Neutrophil (primary cell): ENCODE measurements around the gene ZNF335.

Experiments used
- H3K27ac ChIP-seq: fragments of 200-600 bp; sonication (generic); 2 replicates; pipeline ENCODE4 v1.5.1; 2016; ENCODE audit warnings: mild to moderate bottlenecking, moderate library complexity
- H3K27me3 ChIP-seq: fragments of 200-600 bp; sonication (generic); 2 replicates; pipeline ENCODE4 v1.6.0; 2016; ENCODE audit warnings: mild to moderate bottlenecking
- H3K36me3 ChIP-seq: fragments of 200-600 bp; sonication (generic); 2 replicates; pipeline ENCODE4 v1.5.1; 2017
- H3K4me1 ChIP-seq, 2 experiments: fragments of 200-600 bp in 1 of 2; sonication (generic) in 1 of 2; 1 replicate in 1 of 2; 2 replicates in 1 of 2; pipeline versions ENCODE4 v1.5.1 to v1.6.1; 2013 to 2016; ENCODE audit warnings: low read depth in 1 of 2, low read length in 1 of 2, mild to moderate bottlenecking in 1 of 2, moderate library complexity in 1 of 2; ENCODE audit not compliant: control insufficient read depth in 1 of 2, insufficient read depth in 1 of 2
- H3K4me3 ChIP-seq, 2 experiments: fragments of 200-600 bp in 1 of 2; sonication (generic) in 1 of 2; 1 replicate in 1 of 2; 2 replicates in 1 of 2; pipeline ENCODE4 v1.5.1; 2013 to 2016; ENCODE audit warnings: low read depth in 1 of 2, low read length in 1 of 2, mild to moderate bottlenecking in 1 of 2, moderate library complexity in 1 of 2
- H3K9me3 ChIP-seq: fragments of 200-600 bp; sonication (generic); 2 replicates; pipeline ENCODE4 v1.5.1; 2016
- TF ChIP-seq, protein P1 (sequence below): fragments of 200-600 bp; sonication (generic); IDR thresholded peaks from 2 replicates; pipeline ENCODE4 v1.5.1; 2016; ENCODE audit warnings: antibody characterized with exemption

Gene ZNF335

GRCh38 chr20:46014517-46015396, 42.8 kb upstream of the ZNF335 start:
- Histone ChIP-seq H3K36me3 (peaks cover 68% of the 10 kb centered on the region), H3K9me3 (no peaks in the 10 kb centered on the region), H3K27ac (peak overlapping the region; percentile 97), H3K4me3 (peak overlapping the region; percentile 49 to 80), H3K4me1 (peaks cover 53 to 60% of the 10 kb centered on the region in 2 experiments), H3K27me3 (peaks cover 11% of the 10 kb centered on the region)
- TF ChIP-seq, protein P1, sequence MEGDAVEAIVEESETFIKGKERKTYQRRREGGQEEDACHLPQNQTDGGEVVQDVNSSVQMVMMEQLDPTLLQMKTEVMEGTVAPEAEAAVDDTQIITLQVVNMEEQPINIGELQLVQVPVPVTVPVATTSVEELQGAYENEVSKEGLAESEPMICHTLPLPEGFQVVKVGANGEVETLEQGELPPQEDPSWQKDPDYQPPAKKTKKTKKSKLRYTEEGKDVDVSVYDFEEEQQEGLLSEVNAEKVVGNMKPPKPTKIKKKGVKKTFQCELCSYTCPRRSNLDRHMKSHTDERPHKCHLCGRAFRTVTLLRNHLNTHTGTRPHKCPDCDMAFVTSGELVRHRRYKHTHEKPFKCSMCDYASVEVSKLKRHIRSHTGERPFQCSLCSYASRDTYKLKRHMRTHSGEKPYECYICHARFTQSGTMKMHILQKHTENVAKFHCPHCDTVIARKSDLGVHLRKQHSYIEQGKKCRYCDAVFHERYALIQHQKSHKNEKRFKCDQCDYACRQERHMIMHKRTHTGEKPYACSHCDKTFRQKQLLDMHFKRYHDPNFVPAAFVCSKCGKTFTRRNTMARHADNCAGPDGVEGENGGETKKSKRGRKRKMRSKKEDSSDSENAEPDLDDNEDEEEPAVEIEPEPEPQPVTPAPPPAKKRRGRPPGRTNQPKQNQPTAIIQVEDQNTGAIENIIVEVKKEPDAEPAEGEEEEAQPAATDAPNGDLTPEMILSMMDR = no peak

- Histone ChIP-seq H3K27ac (peak overlapping the region; percentile 97), H3K4me1 (peaks cover 60 to 67% of the 10 kb centered on the region in 2 experiments), H3K9me3 (no peaks in the 10 kb centered on the region), H3K36me3 (peaks cover 68% of the 10 kb centered on the region), H3K4me3 (peak overlapping the region; percentile 49 to 80), H3K27me3 (peaks cover 4% of the 10 kb centered on the region)
- TF ChIP-seq, protein P1 = peak; percentile 95
These were observed 42.0 kb upstream of the ZNF335 start for GRCh38 chr20:46013829-46014516.

DNA sequence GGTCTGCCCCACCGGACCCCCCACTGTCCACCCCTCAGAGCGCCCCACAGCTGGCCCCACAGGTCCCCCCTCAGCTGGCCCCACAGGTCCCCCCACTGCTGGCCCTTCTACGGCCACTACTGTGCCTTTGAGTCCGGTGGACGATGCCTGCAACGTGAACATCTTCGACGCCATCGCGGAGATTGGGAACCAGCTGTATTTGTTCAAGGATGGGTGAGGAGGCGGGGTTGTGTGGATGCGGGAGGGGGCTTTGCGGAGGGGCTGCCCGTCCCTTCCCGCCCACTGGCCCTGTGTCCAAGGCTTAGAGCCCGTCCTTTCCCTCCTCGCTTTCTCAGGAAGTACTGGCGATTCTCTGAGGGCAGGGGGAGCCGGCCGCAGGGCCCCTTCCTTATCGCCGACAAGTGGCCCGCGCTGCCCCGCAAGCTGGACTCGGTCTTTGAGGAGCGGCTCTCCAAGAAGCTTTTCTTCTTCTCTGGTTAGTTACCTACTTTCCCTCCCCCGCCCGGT, 41.4 kb upstream of the ZNF335 start:
- Histone ChIP-seq H3K36me3 (peaks cover 68% of the 10 kb centered on the region), H3K27ac (peak overlapping the region; percentile 97), H3K4me1 (peaks cover 66 to 73% of the 10 kb centered on the region in 2 experiments), H3K4me3 (peak overlapping the region; percentile 49 to 80), H3K9me3 (no peaks in the 10 kb centered on the region), H3K27me3 (no peaks in the 10 kb centered on the region)
- TF ChIP-seq, protein P1 = no peak

DNA sequence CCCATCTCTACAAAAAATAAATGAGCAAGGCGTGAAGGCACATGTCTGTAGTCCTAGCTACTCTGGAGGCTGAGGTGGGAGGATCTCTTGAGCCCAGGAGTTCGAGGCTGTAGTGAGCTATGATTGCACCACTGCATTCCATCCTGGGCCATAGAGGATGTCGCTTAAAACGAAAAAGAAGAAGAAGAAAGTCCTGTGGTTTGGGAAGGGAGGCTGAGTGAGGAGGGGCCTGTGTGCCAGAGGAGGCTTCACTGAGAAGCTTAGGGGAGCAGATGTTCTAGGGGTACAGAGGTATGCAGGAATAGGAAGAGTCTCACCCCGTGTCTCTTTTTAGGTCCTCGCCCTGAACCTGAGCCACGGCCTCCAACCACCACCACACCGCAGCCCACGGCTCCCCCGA, 40.9 kb upstream of the ZNF335 start:
- peak overlapping the region; percentile 97 for H3K27ac ChIP-seq
- H3K4me3 ChIP-seq = peak overlapping the region; percentile 80 to 82
- TF ChIP-seq, protein P1 = no peak
- H3K27me3 ChIP-seq = no peaks in the 10 kb centered on the region
- peaks cover 68% of the 10 kb centered on the region for H3K36me3 ChIP-seq
- no peaks in the 10 kb centered on the region for H3K9me3 ChIP-seq
- H3K4me1 ChIP-seq = peaks cover 71 to 78% of the 10 kb centered on the region in 2 experiments

GRCh38 chr20:46011631-46012482, 39.9 kb upstream of the ZNF335 start:
- TF ChIP-seq, protein P1 = peak; percentile 80
- H3K36me3 ChIP-seq = peaks cover 58% of the 10 kb centered on the region
- H3K4me3 ChIP-seq = peak overlapping the region; percentile 80 to 82
- H3K27me3 ChIP-seq = no peaks in the 10 kb centered on the region
- H3K27ac ChIP-seq = peak overlapping the region; percentile 97
- no peaks in the 10 kb centered on the region for H3K9me3 ChIP-seq
- H3K4me1 ChIP-seq = peaks cover 82 to 89% of the 10 kb centered on the region in 2 experiments
